ENCODE measurements around the gene PID1.

DNA sequence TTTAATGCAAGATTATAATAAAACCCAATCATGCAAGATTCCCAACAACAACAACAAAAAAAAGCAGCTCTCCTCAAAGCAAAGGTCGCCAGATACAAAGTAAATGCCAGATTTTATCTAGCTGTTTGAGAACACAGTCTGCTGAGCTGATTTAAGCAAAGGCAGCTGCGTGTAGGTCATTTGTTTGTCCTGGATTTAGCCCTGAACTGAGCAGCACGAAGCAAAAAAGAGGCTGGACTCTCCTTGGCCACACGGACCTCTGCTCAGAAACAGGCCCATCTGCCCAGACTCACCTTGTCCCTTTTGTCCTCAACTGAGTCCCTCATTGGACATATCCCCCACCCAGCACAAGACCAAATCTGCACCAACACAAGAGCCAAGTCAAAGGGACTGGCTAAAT, 91.5 kb downstream of the PID1 start:
- TF ChIP-seq CTCF (IDR thresholded peaks at IDR 0.05) (no peak), POLR2A (IDR thresholded peaks at IDR 0.05) (no peak)
